ENCODE results near the gene MTARC1. TPM values are rescaled to one million over a fixed set of nuclear protein-coding genes. Genes with fewer than 3 reads are reported as not detected.

The MTARC1 gene
- total and polyA plus RNA-seq, 11 donors: 2.3 to 22.8 (median 6.4) TPM

DNA sequence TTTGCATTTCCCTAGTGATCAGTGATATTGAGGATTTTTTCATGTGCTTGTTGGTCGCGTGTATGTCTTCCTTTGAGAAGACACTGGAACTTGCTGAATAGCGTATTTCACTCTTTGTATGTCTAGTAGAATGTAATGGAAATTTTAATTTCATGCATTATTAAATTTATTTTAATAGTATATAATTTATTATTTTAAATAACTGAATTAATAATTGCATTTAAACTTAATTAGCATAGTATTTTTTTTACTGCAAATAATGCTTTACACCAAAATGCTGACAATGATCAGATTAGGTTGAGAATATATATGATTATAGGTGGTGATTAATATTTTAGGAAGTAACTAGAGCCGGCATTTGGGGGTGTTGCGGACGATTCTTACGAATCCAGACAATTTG lies 10.5 kb upstream of the MTARC1 start:
- WGBS, 4 donors: 88 to 94% (median 92%) methylated on average over 7 of the region's 7 CpGs
- ATAC-seq (no peak), DNase-seq (no peak)
- no peaks in the 10 kb centered on the region for H3K9me3 ChIP-seq
- H3K27ac ChIP-seq: no peak overlapping the region
- peaks cover 0 to 77% (median 29%) of the 10 kb centered on the region in 9 donors for H3K36me3 ChIP-seq
- no peak overlapping the region for H3K4me3 ChIP-seq
- TF ChIP-seq, protein P1, sequence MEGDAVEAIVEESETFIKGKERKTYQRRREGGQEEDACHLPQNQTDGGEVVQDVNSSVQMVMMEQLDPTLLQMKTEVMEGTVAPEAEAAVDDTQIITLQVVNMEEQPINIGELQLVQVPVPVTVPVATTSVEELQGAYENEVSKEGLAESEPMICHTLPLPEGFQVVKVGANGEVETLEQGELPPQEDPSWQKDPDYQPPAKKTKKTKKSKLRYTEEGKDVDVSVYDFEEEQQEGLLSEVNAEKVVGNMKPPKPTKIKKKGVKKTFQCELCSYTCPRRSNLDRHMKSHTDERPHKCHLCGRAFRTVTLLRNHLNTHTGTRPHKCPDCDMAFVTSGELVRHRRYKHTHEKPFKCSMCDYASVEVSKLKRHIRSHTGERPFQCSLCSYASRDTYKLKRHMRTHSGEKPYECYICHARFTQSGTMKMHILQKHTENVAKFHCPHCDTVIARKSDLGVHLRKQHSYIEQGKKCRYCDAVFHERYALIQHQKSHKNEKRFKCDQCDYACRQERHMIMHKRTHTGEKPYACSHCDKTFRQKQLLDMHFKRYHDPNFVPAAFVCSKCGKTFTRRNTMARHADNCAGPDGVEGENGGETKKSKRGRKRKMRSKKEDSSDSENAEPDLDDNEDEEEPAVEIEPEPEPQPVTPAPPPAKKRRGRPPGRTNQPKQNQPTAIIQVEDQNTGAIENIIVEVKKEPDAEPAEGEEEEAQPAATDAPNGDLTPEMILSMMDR (IDR thresholded peaks at IDR 0.05): no peak
- TF ChIP-seq POLR2A (IDR thresholded peaks at IDR 0.05): no peak
- no peaks in the 10 kb centered on the region for H3K27me3 ChIP-seq
- intact Hi-C loops (cut with DNase I): loop anchor here in 8 of 10 donors (1.0 to 10.0 kb wide), 14 partner anchors 44 to 781 kb away; partner anchors contain the start of gene C1orf115 (in 1 of the 8)
- H3K4me1 ChIP-seq: peaks cover 0 to 9% (median 0%) of the 10 kb centered on the region in 12 donors

DNA sequence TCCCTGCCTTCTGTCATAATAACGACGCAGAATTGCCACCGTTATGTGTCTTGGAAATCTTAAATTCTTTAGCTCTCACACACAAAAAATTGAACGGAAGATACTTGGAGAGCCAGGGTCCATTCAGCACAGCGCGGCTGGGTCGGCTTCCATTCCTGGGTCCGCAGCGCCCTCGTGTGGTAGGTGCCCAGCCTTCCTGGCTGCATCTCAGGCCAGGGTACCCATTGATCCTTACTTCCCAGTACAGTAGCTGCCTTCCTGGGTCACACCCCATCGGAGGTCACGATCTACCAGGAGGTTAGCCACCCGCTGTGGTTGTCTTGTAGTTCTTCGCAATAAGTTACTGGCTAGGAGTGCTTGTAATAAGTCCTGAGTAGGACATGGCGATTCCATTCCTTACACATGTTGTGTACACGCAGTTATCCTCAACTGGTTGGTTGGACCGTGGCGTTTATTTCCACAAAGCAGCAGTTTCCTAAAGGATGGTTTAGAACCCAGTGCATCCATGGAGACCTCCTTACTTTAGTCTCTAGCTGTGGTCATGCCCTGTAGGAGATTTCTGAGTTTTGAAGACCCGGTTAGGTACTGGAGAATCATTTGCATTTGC lies 9.9 kb upstream of the MTARC1 start:
- intact Hi-C loops (cut with DNase I): loop anchor here in 8 of 10 donors (1.0 to 10.0 kb wide), 14 partner anchors 45 to 782 kb away; partner anchors contain the start of gene C1orf115 (in 1 of the 8)
- Histone ChIP-seq H3K4me3 (no peak overlapping the region), H3K27ac (no peak overlapping the region), H3K27me3 (no peaks in the 10 kb centered on the region), H3K9me3 (no peaks in the 10 kb centered on the region), H3K36me3 (peaks cover 0 to 77% (median 24%) of the 10 kb centered on the region in 9 donors), H3K4me1 (peaks cover 0 to 9% (median 0%) of the 10 kb centered on the region in 12 donors)
- 31 to 46% (median 35%) methylated on average over 12 to 19 of the region's 19 CpGs for WGBS, 4 donors
- ATAC-seq: peak; percentile 87 to 97 (median 94)
- peak; percentile 78 to 88 (median 80) for DNase-seq
- TF ChIP-seq POLR2A (IDR thresholded peaks at IDR 0.05): no peak
- TF ChIP-seq, protein P1 (IDR thresholded peaks at IDR 0.05): peak; percentile 76 to 97 (median 94)

DNA sequence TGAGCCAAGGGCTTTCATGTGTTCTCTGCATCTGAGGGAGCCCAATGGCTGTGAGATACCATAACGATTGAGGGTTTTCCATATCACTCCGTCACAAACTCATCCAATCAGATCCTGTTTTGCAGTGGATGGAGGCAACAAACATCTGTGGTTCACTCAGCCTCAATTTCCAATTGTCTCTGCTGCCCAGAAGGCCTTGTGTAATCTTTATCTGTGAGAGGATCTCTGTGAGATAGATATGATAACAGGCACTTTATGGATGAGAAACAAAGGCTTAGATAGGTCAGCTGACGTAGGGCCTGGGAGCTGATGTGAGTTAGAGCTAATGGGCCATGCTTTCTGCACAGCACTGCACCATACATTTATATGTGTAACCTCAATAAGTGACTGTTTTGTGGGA lies 3.3 kb upstream of the MTARC1 start:
- no peak for ATAC-seq
- TF ChIP-seq, protein P1 (IDR thresholded peaks at IDR 0.05): no peak
- TF ChIP-seq POLR2A (IDR thresholded peaks at IDR 0.05): no peak
- intact Hi-C loops (cut with DNase I): loop anchor here in 1 of 10 donors (5.0 kb wide), 1 partner anchor 101 kb away; no protein-coding TSS in a partner anchor

DNA sequence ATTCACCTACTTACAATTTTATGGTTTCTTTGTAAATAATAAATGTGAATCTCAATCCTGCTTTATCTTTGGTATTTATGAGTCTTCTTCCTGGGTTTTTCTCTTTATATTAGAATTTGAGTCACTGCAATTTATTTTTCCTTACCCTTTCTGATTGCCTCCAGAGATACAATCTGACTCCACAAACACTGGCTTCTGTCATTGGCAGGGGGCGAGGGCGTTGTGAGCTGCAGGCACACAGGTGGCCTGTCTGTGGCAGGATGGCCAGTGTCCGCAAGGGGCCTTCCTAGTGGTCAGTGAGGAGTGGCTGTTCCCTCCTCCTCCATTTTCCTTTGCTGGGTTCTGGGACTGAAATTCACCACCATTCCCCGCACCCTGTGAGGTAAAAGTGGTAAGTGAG lies 2.0 kb upstream of the MTARC1 start:
- WGBS, 4 donors: 96 to 100% (median 97%) methylated on average over 4 of the region's 4 CpGs
- DNase-seq (no peak), ATAC-seq (no peak)
- no peak for TF ChIP-seq POLR2A (IDR thresholded peaks at IDR 0.05)
- TF ChIP-seq, protein P1 (IDR thresholded peaks at IDR 0.05): no peak
- Histone ChIP-seq H3K4me3 (no peak overlapping the region), H3K27ac (no peak overlapping the region), H3K27me3 (peaks cover 0 to 9% (median 0%) of the 10 kb centered on the region in 9 donors), H3K9me3 (no peaks in the 10 kb centered on the region), H3K36me3 (peaks cover 0 to 51% (median 23%) of the 10 kb centered on the region in 9 donors), H3K4me1 (peaks cover 0 to 28% (median 12%) of the 10 kb centered on the region in 12 donors)
- intact Hi-C loops (cut with DNase I): loop anchor here in 1 of 10 donors (5.0 kb wide), 1 partner anchor 102 kb away; no protein-coding TSS in a partner anchor

More for the DNA sequence above, 3.3 kb upstream of the MTARC1 start:
- Histone ChIP-seq H3K27me3 (peaks cover 0 to 9% (median 0%) of the 10 kb centered on the region in 9 donors), H3K4me3 (no peak overlapping the region), H3K27ac (no peak overlapping the region), H3K9me3 (no peaks in the 10 kb centered on the region), H3K36me3 (peaks cover 0 to 64% (median 23%) of the 10 kb centered on the region in 9 donors), H3K4me1 (peaks cover 0 to 28% (median 12%) of the 10 kb centered on the region in 12 donors)
- WGBS, 4 donors: 88 to 93% (median 92%) methylated on average over 3 of the region's 3 CpGs
- no peak for DNase-seq

Measured in heart left ventricle (tissue), 16 donors.